HG03571 (cell line): ENCODE data around the gene GLRA2.

Experiments
- ATAC-seq: cut with Tn5 transposase; IDR thresholded peaks from one replicate; pipeline ENCODE4 v1.9.1; 2021; ENCODE audit not compliant: unreplicated experiment

The GLRA2 gene

GRCh38 chrX:14529290-14529989, at the start of gene GLRA2:
TSS of gene GLRA2 (plus strand) at chrX:14529536. CDS start at chrX:14530058, 522 bp downstream.
- no peak for ATAC-seq

GRCh38 chrX:14489437-14489836, 39.9 kb upstream of the GLRA2 start:
- ATAC-seq: no peak

- no peak for ATAC-seq
Observed at GRCh38 chrX:14491689-14492088, 37.6 kb upstream of the GLRA2 start.

GRCh38 chrX:14496674-14497073, 32.7 kb upstream of the GLRA2 start:
- peak; percentile 29 for ATAC-seq

GRCh38 chrX:14497184-14497666, 32.1 kb upstream of the GLRA2 start:
- ATAC-seq: peak; percentile 89

GRCh38 chrX:14501327-14501726, 28.0 kb upstream of the GLRA2 start:
- ATAC-seq: no peak

GRCh38 chrX:14504960-14505538, 24.3 kb upstream of the GLRA2 start:
- ATAC-seq: no peak

DNA sequence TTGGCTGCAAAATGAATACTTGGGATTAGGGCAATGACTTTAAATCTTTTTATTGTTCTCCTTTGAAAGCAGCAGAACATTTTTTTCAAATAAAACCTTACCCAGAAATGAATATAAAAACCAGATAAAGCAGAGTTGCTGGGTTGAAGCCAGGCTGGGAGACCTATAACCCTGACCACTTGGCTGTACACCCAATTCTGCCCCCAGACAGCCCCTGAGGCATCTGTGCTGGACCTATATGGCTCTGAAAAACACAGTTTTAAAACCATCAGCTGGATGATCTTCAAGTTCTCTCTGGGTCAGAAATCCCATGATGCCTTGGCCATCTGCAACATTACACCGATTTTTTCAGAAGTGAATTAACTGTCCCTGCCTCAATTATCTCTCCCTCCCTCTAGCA, 23.7 kb upstream of the GLRA2 start:
- no peak for ATAC-seq

DNA sequence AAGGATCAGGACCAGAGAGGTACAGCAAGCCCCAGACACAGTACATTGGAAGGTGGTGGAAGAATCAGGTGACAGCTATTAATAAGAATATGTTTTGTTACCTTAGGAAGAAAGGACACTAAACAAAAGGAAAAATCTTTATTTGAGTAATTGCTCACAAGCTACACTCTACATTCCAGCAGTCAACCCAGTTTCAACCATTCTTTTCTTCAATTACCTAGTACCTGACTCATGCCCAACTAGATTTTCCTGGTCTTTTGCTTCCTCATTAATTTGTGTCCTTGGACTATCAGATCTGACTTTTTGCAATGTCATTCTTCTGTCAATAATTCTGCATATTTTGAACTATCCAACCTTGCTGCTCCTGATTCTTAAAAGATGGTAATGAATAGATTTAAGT, 22.5 kb upstream of the GLRA2 start:
- ATAC-seq: no peak

GRCh38 chrX:14508025-14508690, 21.2 kb upstream of the GLRA2 start:
- ATAC-seq: no peak

DNA sequence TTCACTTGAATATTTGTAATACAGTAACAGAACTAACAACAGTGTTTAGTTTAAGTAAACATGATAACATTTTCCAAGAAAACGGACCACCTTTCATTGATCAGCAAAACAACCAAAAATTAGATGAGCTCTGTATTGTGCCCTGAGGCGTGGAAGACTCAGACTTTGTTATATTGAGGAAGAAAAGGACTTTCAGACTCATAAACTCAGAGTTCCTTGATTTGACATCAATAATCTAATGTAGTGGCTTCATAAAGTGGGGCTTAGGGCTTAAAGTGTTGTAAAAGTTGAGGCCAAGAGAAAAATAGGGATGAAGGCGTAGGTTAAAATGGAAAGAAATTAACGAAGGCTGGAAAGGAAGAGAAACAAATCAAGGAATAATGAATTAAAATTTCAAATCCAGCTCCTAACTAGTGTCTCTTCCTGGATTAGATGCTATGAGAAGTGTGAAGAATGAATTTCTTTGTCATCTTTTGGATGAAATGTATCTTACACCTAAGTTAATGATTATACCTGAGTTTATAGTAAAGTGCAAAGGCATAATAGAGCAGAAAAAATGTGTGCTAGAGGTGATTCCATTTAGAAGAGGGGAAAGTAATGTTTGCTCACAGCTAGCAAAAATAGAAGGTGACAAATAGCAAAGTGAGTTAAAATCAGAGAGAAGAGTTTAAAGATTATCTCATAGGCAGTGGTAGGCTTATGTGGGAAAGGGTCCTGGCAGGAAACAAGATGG, 19.8 kb upstream of the GLRA2 start:
- no peak for ATAC-seq

GRCh38 chrX:14528629-14529289, 577 bp upstream of the GLRA2 start:
- no peak for ATAC-seq

GRCh38 chrX:14533867-14534266, 4.5 kb downstream of the GLRA2 start:
- ATAC-seq: no peak

- no peak for ATAC-seq
Observed at GRCh38 chrX:14546190-14546589, 16.9 kb downstream of the GLRA2 start.

GRCh38 chrX:14554131-14554715, 24.9 kb downstream of the GLRA2 start:
- no peak for ATAC-seq

DNA sequence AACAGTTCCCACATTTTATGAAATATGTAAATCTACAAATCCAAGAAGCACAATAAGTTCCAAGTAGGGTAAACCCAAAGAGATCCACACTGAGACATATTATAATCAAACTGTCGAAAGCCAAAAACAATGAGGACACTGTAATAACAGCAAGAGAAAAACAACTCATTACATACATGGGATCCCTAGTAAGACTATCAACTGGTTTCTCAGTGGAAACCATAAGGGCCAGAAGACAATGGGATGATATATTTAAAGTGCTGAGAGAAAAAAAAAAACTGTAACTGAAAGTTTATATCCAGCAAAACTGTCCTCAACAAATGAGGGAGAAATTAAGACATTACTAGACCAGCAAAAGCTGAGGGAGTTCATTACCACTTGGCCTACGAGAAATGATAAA, 34.7 kb downstream of the GLRA2 start:
- ATAC-seq: no peak

GRCh38 chrX:14573161-14573560, 43.8 kb downstream of the GLRA2 start:
- no peak for ATAC-seq

DNA sequence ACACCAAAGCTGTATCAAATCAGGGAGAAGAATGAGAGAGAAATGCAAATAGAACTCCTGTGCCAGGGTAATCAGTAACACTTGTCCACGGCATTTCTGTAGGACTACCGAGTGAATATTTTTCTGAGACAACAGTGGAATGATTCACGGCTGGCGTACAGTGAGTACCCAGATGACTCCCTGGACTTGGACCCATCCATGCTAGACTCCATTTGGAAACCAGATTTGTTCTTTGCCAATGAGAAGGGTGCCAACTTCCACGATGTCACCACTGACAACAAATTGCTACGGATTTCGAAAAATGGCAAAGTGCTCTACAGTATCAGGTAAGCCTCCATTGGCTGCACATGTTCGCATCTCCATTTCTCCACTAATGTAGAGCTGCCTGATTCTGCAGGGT, 51.7 kb downstream of the GLRA2 start:
- no peak for ATAC-seq

DNA sequence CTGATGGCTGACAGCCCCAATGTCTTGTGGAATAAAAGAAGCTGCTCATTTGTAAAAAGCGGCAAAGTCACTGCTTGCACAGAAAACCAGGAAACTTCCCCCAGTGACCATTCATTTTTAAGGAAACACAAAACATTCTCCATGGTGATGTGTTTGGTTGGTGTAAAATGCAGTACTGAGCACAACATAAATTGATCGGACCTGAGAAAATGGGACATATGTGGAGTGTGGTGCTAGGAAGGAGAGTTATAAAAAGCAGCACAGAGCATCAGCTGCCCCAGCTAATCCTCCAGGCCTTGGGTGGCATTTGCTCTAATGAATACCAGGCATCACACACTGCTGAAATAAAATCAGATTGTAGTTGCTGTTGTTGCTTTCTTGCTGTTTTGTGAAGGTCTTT, 55.2 kb downstream of the GLRA2 start:
- ATAC-seq: no peak

DNA sequence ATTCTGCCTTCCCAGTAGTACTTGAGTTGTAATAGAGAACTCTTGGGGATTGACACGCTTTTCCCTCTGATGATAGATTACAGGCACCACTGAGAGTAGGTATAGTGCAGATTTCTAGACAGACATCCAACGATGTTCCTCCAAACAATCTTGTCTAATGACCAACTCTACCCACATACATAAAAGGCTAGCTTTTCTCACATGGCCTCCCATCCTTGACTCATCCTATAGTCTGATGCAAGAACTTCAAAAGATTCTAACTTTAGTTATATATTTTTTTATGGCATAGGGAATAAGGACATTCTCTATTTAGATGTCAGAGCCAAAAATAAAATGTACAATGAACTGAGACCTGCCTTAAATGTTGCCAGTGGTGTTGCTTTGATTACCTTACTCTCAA, 60.9 kb downstream of the GLRA2 start:
- no peak for ATAC-seq
